ENCODE measurements around the gene B2M. TPM values are rescaled to one million over a fixed set of nuclear protein-coding genes. Genes with fewer than 3 reads are reported as not detected.

Gene B2M
- total and polyA plus RNA-seq, 2 experiments from 2014 or later: 167 to 180 TPM

- no peak overlapping the region for H3K4me3 ChIP-seq
- H3K9me3 Mint-ChIP-seq: no peaks in the 10 kb centered on the region
- TF ChIP-seq ZNF331 (CRISPR knock-in tag; IDR thresholded peaks at IDR 0.05; ENCODE audit: low read depth): no peak
- TF ChIP-seq REST (IDR thresholded peaks at IDR 0.05; ENCODE audit: unreplicated experiment): no peak
- TF ChIP-seq POLR2AphosphoS5 (IDR thresholded peaks at IDR 0.05; ENCODE audit: low read depth): no peak
- TF ChIP-seq STAT1 (IDR thresholded peaks at IDR 0.05; ENCODE audit: unreplicated experiment): no peak
- TF ChIP-seq ETS1 (IDR thresholded peaks at IDR 0.05): no peak
- TF ChIP-seq ZNF462 (CRISPR knock-in tag; IDR thresholded peaks at IDR 0.05): no peak
- no peak for TF ChIP-seq EZH2phosphoT487 (IDR thresholded peaks at IDR 0.05; ENCODE audit: unreplicated experiment)
- TF ChIP-seq EZH2 (IDR thresholded peaks at IDR 0.05; ENCODE audit: low read depth, unreplicated experiment): no peak
- TF ChIP-seq JUNB (IDR thresholded peaks at IDR 0.05; ENCODE audit: unreplicated experiment): no peak
- TF ChIP-seq CTCF (conservative IDR thresholded peaks at IDR 0.05; ENCODE audit: low read depth in 2 of 2): no peak
- TF ChIP-seq ZNF114 (CRISPR knock-in tag; IDR thresholded peaks at IDR 0.05): no peak
- TF ChIP-seq NANOG (IDR thresholded peaks at IDR 0.05; ENCODE audit: borderline replicate concordance): no peak
- TF ChIP-seq CREB1 (CRISPR knock-in tag; IDR thresholded peaks at IDR 0.05; ENCODE audit: low read depth): no peak
- no peaks in the 10 kb centered on the region for H4K20me1 ChIP-seq (replicated peaks; ENCODE audit: insufficient read depth)
- H3K27ac ChIP-seq (ENCODE audit: low read depth): no peak overlapping the region
- no peaks in the 10 kb centered on the region for H3K27me3 Mint-ChIP-seq (ENCODE audit: insufficient read depth, low read depth, poor library complexity)
- ATAC-seq (no peak), DNase-seq (ENCODE audit: low spot score) (no peak)
- H3K4me3 Mint-ChIP-seq: no peak overlapping the region
- no peaks in the 10 kb centered on the region for H3K4me1 ChIP-seq (ENCODE audit: insufficient read depth)
- no peak overlapping the region for H3K27ac Mint-ChIP-seq
- H3K9me2 ChIP-seq (ENCODE audit: insufficient read depth): no peaks in the 10 kb centered on the region; the same call in 1 of the 2 replicates
- H3K4me2 ChIP-seq: no peak overlapping the region
- no peaks in the 10 kb centered on the region for H3K36me3 Mint-ChIP-seq (ENCODE audit: low read depth)
- no peaks in the 10 kb centered on the region for H3K79me2 ChIP-seq (replicated peaks; ENCODE audit: insufficient read depth)
- no peaks in the 10 kb centered on the region for H3F3A ChIP-seq (replicated peaks; ENCODE audit: low read depth)
- H2AFZ ChIP-seq: no peak overlapping the region
- no peaks in the 10 kb centered on the region for H3K4me1 Mint-ChIP-seq
- H3K36me3 ChIP-seq (ENCODE audit: insufficient read depth): no peaks in the 10 kb centered on the region
- no peaks in the 10 kb centered on the region for H3K27me3 ChIP-seq (ENCODE audit: insufficient read depth)
Observed at GRCh38 chr15:44763187-44763586, 51.9 kb downstream of the B2M start.
